Measurements from ENCODE around the gene UNC80. TPM values are rescaled to one million over a fixed set of nuclear protein-coding genes. Genes with fewer than 3 reads are reported as not detected.

UNC80 gene
- polyA plus RNA-seq, 3 donors from 2014 or later: not detected

DNA sequence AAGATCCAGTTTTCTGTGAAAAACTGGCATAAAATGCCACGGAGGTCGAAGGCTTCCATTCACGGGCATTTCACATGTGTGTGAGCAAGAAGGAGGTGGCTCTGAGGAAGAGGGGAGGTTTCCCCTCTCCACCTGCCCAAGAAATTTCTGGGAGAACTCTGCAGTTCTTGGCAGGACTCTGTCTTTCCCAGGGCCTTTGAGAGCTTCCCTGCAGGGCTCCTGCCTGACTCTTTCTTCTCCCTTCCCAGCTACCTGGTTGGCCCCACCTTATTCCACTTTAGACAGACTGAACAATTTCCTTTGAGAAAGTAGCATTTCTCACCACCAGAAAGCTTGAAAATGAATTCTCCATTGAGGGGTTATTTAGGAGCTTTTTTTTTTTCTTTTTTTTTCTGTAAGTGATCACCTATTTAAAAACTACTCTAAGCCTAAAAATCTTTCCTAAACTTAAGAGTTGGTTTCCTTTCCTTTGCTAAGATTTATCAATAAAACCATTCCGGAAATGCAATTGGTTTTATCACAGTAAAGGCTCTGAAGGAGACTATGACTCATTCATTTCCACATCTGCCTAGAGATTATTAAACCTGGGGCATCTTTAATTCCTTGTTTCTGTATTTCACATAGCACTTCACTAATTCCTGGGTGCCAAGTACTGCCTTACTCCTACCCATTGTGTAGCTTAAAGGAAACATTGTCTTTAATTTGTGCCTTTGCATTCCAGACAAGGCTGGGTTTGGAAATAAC is 59.3 kb downstream of the UNC80 start:
- Mint-ChIP-seq H3K36me3 (no peaks in the 10 kb centered on the region), H3K27ac (no peak overlapping the region), H3K4me1 (no peaks in the 10 kb centered on the region), H3K27me3 (ENCODE audit: low read depth in 3 of 3) (no peaks in the 10 kb centered on the region), H3K9me3 (peaks cover 0 to 1% (median 0%) of the 10 kb centered on the region in 6 donors), H3K4me3 (no peak overlapping the region)
- DNase-seq: no peak

DNA sequence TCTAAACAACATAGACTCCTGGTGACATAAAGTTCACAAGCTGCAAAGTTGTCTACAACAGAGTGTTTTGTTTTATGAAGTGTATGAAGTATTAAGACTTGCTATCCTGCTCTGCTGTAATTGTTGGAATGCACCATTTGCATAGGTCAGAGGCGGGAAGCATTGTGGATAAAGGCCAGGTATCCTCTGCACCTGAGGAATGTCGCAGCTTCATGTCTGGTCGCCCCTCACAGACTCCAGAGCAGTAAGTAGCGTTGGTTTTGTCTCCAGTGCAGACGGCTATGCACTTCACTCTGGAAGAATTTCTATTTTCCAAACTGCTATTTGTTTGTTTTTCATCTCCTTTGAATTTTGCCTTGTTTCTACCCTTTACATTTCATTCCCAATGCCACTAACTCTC is 63.1 kb downstream of the UNC80 start:
- Mint-ChIP-seq H3K27ac (no peak overlapping the region), H3K36me3 (no peaks in the 10 kb centered on the region), H3K4me1 (no peaks in the 10 kb centered on the region), H3K4me3 (no peak overlapping the region), H3K9me3 (peaks cover 0 to 2% (median 0%) of the 10 kb centered on the region in 6 donors), H3K27me3 (ENCODE audit: low read depth in 3 of 3) (no peaks in the 10 kb centered on the region)
- no peak for DNase-seq

DNA sequence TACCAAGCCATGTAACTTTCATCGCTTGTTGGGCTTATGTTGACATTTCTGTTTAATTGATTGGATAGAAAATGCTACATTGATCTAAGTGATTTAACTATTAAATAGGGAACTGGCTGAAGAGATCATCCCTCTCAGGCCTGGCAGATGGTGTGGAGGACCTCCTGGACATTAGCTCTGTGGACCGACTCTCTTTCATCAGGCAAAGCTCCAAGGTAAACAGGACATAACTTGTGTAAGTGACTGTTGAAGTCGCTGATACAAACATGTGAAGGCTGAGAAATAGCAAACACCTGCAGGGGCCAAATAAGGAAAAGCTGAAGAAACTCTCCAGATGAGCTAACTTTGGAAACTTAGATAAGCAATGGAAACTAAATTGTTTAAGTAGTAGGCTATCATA is 68.8 kb downstream of the UNC80 start:
- Mint-ChIP-seq H3K36me3 (no peaks in the 10 kb centered on the region), H3K27me3 (ENCODE audit: low read depth in 3 of 3) (peaks cover 0 to 2% (median 0%) of the 10 kb centered on the region in 3 donors), H3K27ac (no peak overlapping the region), H3K4me1 (no peaks in the 10 kb centered on the region), H3K4me3 (no peak overlapping the region), H3K9me3 (peaks cover 0 to 5% (median 0%) of the 10 kb centered on the region in 6 donors)
- no peak for DNase-seq

DNA sequence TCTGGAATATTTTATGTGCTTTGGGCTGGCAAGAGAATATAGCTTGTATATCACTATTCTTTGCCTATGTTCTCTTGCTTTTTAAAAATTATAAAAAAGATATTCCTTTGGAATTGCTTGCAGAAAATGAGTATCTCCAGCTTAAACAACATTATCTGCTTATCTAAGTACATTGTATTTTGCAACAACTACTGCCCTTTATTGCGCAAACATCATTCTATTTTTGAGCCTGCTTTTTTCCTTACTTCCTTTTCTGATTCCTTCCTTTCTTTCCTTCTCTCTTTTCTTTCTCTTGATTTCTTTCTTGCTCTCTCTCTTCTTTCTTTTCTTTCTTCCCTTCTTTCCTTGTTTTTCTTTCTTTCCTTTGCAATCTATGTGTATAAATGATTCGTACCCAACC is 74.0 kb downstream of the UNC80 start:
- no peak overlapping the region for H3K4me3 Mint-ChIP-seq
- H3K4me1 Mint-ChIP-seq: no peaks in the 10 kb centered on the region
- H3K27ac Mint-ChIP-seq: no peak overlapping the region
- no peaks in the 10 kb centered on the region for H3K36me3 Mint-ChIP-seq
- peaks cover 0 to 2% (median 0%) of the 10 kb centered on the region in 3 donors for H3K27me3 Mint-ChIP-seq (ENCODE audit: low read depth in 3 of 3)
- no peak for DNase-seq
- H3K9me3 Mint-ChIP-seq: peaks cover 0 to 11% (median 0%) of the 10 kb centered on the region in 6 donors

DNA sequence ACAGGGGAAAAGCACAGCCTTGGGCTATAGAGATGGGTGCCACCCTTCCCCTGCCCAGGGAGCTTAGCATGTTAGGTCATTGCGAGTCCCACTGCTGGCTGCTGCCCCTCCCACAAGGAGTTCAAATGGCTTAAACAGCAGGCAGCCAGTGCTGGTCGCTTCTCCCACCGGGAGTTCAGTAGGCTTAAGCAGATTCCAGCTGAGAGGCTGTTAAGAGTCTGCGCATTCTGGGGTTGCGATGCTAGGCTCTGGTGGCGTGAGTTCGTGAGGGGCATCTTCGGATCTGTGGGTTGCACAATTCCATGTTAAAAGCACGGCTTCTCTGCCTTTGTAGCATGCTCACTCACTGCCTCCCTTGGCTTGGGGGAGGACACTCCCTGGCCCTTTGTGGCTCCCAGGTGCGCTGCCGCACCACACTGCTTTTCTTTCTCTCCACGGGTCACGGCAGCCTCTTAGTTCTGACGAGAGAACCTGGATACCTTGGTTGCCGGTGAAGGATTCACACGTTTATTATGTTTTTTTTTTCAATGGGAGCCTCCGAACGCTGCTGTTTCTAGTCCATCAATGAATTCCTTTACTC is 93.2 kb downstream of the UNC80 start:
- no peak for DNase-seq
- no peak overlapping the region for H3K27ac Mint-ChIP-seq
- peaks cover 0 to 2% (median 1%) of the 10 kb centered on the region in 3 donors for H3K27me3 Mint-ChIP-seq (ENCODE audit: low read depth in 3 of 3)
- peaks cover 5 to 24% (median 9%) of the 10 kb centered on the region in 6 donors for H3K9me3 Mint-ChIP-seq
- H3K4me3 Mint-ChIP-seq: no peak overlapping the region
- H3K4me1 Mint-ChIP-seq: no peaks in the 10 kb centered on the region
- no peaks in the 10 kb centered on the region for H3K36me3 Mint-ChIP-seq

DNA sequence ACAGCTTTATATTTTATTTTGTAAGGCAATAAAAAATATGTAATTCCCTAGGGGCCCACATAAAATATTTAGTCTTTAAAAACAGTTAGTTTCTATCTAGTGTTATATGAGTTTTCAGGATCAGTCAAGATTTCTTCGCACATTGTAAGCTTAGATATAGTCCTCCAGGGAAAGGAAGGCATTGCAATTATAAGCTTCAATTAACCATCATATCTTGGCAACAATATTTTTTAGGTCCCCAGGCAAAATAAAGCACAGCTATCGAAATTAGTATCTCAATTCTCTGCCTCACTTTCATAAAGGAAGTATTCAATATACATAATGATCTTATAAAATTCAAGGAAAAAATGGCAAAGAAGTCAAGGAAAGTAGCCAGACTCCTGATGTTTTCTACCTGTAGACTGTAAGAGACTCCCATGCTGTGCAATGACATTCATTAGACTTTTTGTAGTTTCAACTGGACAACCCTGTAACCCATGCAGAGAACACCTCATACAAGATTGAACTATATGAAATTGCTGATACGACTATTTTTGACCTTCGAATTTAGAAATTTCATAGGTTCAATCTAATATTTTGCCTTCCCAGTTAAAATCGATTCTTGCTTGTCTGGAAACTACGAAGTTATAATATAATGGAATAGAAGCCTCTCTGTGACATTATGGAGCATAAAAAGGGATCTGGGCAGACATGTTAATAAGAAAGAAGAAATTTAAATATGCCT is 96.8 kb downstream of the UNC80 start:
- H3K9me3 Mint-ChIP-seq: peaks cover 4 to 8% (median 5%) of the 10 kb centered on the region in 6 donors
- no peak overlapping the region for H3K27ac Mint-ChIP-seq
- no peak for DNase-seq
- H3K4me1 Mint-ChIP-seq: no peaks in the 10 kb centered on the region
- H3K36me3 Mint-ChIP-seq: no peaks in the 10 kb centered on the region
- no peak overlapping the region for H3K4me3 Mint-ChIP-seq
- no peaks in the 10 kb centered on the region for H3K27me3 Mint-ChIP-seq (ENCODE audit: low read depth in 3 of 3)

DNA sequence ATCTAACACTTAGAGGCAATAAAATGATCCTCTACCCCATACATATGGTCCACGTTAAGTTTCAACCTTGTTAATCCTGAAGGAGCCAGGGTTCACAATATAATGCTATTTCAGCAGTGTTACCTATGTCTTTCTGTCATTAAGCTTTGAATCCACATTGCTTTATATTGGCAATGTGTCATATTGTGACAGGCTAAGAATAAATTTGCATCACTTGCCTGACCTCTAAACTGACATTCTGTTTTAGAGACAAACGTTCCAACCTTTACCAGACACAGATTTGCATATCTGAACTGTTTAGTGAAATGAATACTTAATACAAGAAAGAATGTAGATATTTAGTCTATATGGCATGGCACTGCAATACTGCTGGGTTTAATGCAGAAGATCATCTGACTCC is 98.4 kb downstream of the UNC80 start:
- H3K4me3 Mint-ChIP-seq: no peak overlapping the region
- no peak overlapping the region for H3K27ac Mint-ChIP-seq
- no peaks in the 10 kb centered on the region for H3K36me3 Mint-ChIP-seq

DNA sequence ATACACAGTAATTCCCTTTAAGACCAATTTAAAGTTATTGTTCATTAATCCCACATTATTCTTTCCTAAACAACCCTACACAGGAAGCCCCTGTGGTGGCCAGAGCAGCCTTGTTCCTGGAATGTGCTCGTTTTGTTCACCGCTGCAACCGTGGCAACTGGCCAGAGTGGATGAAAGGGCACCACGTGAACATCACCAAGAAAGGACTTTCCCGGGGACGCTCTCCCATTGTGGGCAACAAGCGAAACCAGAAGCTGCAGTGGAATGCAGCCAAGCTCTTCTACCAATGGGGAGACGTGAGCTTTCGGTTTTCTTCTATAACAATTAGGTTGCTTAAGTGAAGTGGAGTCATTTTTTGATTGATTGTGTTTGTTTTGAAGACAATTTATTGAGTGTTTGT is 101.0 kb downstream of the UNC80 start:
- H3K36me3 Mint-ChIP-seq: no peaks in the 10 kb centered on the region
- no peak overlapping the region for H3K27ac Mint-ChIP-seq

More for the DNA sequence above, 98.4 kb downstream of the UNC80 start:
- Mint-ChIP-seq H3K27me3 (ENCODE audit: low read depth in 3 of 3) (no peaks in the 10 kb centered on the region), H3K9me3 (peaks cover 0 to 8% (median 4%) of the 10 kb centered on the region in 6 donors), H3K4me1 (no peaks in the 10 kb centered on the region)
- DNase-seq: no peak

DNA sequence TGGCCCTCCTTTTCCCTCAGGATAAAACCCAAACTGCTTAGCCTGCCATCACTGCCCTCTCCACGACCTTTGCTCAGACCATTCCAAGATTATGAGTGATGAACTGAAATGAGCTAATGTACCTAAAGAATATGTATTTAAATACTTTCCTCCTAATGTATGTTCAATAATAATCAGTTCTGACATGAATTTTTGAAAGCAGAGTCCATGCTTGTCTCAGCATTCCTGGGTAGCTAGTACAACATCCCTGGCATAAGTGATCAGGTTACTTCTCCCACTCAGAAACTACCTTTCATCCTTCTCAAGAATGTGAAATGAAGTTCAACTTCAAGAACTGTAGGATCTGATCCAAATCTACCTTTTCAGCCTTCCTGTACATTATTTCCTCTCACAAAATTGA is 103.6 kb downstream of the UNC80 start:
- no peak for DNase-seq
- Mint-ChIP-seq H3K4me1 (no peaks in the 10 kb centered on the region), H3K36me3 (no peaks in the 10 kb centered on the region), H3K27me3 (ENCODE audit: low read depth in 3 of 3) (no peaks in the 10 kb centered on the region), H3K27ac (no peak overlapping the region), H3K9me3 (no peaks in the 10 kb centered on the region), H3K4me3 (no peak overlapping the region)

More for the DNA sequence above, 101.0 kb downstream of the UNC80 start:
- no peaks in the 10 kb centered on the region for H3K27me3 Mint-ChIP-seq (ENCODE audit: low read depth in 3 of 3)
- no peak overlapping the region for H3K4me3 Mint-ChIP-seq
- H3K9me3 Mint-ChIP-seq: peaks cover 0 to 2% (median 0%) of the 10 kb centered on the region in 6 donors
- DNase-seq: no peak
- H3K4me1 Mint-ChIP-seq: no peaks in the 10 kb centered on the region

DNA sequence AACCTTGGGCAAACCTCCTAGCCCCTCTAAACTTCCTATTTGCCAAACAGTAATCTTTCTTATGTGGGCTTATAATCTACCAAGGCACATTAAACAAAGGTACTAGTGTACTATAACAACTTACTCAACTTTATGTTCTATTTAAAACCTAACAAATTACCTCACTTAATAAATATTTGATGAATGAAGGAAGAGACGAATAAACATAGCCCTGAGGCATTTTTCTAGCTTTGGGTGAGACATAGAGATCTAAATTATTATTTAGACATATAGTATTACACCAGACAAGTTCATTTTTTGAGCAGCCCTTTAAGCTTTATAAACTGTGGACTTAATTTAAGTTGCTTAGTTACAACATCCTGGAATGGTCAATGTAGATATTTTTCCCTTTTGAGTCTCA is 104.6 kb downstream of the UNC80 start:
- no peak overlapping the region for H3K4me3 Mint-ChIP-seq
- H3K27me3 Mint-ChIP-seq (ENCODE audit: low read depth in 3 of 3): no peaks in the 10 kb centered on the region
- no peak overlapping the region for H3K27ac Mint-ChIP-seq
- H3K36me3 Mint-ChIP-seq: no peaks in the 10 kb centered on the region
- H3K4me1 Mint-ChIP-seq: no peaks in the 10 kb centered on the region
- no peak for DNase-seq
- no peaks in the 10 kb centered on the region for H3K9me3 Mint-ChIP-seq

DNA sequence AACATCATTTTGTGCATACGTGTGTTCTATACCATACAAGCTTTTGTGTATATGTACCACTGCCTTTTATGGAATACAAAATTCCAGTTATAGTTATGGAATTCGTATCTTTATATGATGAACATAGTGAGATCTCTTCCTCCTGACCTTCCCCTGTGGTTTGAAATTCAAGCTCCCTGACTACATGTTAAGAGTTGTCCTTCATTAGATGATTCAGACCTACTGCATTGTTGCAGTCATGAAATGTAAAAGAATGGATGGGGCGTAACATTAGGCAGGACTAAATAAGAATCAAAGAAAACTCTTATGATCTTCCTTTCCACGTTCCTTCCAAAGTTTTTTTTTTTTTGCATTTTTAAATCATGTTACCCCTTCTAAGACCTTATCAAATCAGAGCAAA is 107.1 kb downstream of the UNC80 start:
- no peak for DNase-seq
- Mint-ChIP-seq H3K27me3 (ENCODE audit: low read depth in 3 of 3) (peaks cover 0 to 2% (median 1%) of the 10 kb centered on the region in 3 donors), H3K9me3 (no peaks in the 10 kb centered on the region), H3K27ac (no peak overlapping the region), H3K4me3 (no peak overlapping the region), H3K36me3 (no peaks in the 10 kb centered on the region), H3K4me1 (no peaks in the 10 kb centered on the region)

DNA sequence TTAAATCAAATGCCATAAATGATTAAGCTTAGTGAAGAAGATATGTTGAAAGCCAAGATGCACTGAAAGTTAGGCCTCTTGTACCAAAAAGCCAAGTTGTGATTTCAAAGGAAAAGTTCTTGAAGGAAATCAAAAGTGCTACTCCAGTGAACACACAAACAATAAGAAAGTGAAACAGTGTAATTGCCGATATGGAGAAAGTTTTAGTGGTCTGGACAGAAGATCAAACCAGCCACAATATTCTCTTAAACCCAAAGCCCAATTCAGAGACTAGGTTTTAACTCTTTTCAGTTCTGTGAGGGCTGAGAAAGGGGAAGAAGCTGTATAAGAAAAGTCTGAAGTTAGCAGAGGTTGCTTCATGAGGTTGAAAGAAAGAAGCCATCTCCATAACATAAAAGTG is 129.0 kb downstream of the UNC80 start:
- no peak for DNase-seq
- Mint-ChIP-seq H3K27me3 (ENCODE audit: low read depth in 3 of 3) (peaks cover 0 to 3% (median 2%) of the 10 kb centered on the region in 3 donors), H3K9me3 (peaks cover 0 to 5% (median 0%) of the 10 kb centered on the region in 6 donors), H3K4me3 (no peak overlapping the region), H3K36me3 (no peaks in the 10 kb centered on the region), H3K4me1 (no peaks in the 10 kb centered on the region), H3K27ac (no peak overlapping the region)

DNA sequence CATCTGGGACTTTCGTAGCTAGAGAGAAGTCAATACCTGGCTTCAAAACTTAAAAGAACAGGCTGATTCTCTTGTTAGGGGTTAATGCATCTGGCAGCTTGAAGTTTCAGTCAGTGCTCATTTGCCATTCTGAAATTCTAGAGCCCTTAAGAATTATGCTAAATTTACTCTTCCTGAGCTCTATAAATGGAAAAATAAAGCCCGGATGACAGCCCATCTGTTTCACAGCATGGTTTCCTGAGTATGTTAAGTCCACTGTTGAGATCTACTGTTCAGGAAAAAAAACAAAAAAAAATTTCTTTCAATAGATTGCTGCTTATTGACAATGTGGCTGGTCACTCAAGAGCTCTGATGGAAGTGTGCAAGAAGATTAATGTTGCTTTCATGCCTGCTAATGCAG is 129.5 kb downstream of the UNC80 start:
- no peak for DNase-seq
- no peak overlapping the region for H3K27ac Mint-ChIP-seq
- H3K9me3 Mint-ChIP-seq: peaks cover 0 to 5% (median 0%) of the 10 kb centered on the region in 6 donors
- no peak overlapping the region for H3K4me3 Mint-ChIP-seq
- H3K4me1 Mint-ChIP-seq: no peaks in the 10 kb centered on the region
- peaks cover 0 to 3% (median 2%) of the 10 kb centered on the region in 3 donors for H3K27me3 Mint-ChIP-seq (ENCODE audit: low read depth in 3 of 3)
- no peaks in the 10 kb centered on the region for H3K36me3 Mint-ChIP-seq

DNA sequence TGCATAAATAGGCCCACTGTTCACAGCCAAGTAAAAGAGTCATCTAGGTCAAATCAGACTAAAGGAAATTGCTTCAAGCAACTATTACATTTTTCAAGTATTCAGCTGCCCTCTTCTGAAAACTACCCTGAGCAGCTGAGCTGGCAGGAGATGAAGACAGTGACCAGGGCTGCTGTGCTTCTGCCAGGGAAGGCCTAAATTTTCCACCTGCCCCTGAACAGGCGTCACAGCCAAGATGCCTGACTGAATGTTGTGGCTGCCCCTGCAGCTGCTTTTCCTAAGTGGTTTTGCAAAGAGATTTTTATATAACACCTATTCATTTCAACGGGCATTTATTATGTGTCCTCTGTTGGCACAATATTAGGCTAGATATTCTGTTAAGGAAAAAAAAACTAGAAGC is 134.1 kb downstream of the UNC80 start:
- no peak for DNase-seq
- H3K4me1 Mint-ChIP-seq: no peaks in the 10 kb centered on the region
- H3K27me3 Mint-ChIP-seq (ENCODE audit: low read depth in 3 of 3): peaks cover 0 to 2% (median 0%) of the 10 kb centered on the region in 3 donors
- peaks cover 0 to 12% (median 0%) of the 10 kb centered on the region in 6 donors for H3K9me3 Mint-ChIP-seq
- H3K36me3 Mint-ChIP-seq: no peaks in the 10 kb centered on the region
- no peak overlapping the region for H3K27ac Mint-ChIP-seq
- no peak overlapping the region for H3K4me3 Mint-ChIP-seq

All from immature natural killer cell (primary cell).